GM21825 (cell line): ENCODE results near the gene PLCG2.
"Not testable (repeated sequence)": the region's sequence is repeated elsewhere in the genome, so short reads cannot be mapped to it uniquely, and the experiment has no call there.

Source experiments
- ATAC-seq: cut with Tn5 transposase; IDR thresholded peaks from one replicate; pipeline ENCODE4 v1.9.1; 2021; ENCODE audit warnings: mild to moderate bottlenecking, moderate library complexity; ENCODE audit not compliant: unreplicated experiment

Gene PLCG2

DNA sequence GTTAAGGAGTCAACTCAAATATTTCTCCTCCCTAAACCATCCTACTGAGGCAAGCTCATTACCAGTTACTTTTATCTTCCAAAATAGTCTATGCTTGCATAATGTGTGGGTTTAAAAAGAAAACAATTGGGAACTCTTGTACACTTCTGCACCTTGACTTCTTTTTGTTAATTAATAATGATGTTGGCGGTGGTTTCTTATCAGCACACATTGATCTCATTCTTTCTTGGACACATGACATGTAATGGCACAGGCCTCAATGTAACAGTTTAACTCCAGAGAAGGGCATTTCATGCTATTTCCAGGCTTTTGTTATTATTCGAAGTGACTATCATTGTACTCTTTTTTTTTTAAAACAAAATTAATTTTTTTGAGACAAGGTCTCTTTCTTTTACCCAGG, 7.8 kb downstream of the PLCG2 start:
- no peak for ATAC-seq

DNA sequence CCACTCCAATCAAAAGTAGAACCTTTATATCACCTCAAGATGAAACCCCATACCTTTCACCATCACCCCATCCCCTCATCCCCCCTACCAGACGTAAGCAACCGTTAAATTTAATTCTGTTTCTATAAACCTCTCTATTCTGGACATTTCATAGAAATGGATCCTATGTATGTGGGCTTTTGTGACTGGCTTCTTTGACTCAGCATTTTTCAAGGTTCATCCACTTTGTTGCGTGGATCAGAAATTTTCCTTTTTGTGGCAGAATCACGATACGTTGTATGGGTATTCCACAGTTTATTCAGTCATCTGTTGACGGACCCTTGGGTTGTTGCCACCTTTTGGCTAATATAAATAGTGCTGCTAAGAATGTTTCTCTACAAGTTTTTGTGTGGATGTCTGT, 8.6 kb downstream of the PLCG2 start:
- no peak for ATAC-seq

DNA sequence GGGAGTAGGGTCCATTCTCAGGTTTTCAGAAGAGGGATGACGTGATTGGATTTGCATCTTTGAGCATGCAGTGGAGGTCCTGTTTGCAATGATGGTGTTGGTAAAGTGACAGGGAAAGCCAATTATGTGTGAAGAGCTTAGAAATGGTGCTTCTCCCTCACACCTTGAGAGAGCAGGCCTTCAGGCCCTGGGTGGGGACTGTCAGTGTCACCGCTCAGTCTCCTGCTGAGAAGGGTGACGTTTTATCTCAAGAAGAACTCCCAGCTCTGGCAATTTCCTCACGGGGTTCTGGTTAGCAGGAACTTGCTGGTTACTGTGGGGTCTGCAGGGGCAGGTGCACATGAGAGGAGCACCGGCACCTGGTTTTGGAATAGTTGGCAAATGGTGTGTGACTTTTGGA, 11.2 kb downstream of the PLCG2 start:
- ATAC-seq: no peak

GRCh38 chr16:81790830-81791435, 11.8 kb downstream of the PLCG2 start:
- no peak for ATAC-seq

GRCh38 chr16:81792828-81793227, 13.7 kb downstream of the PLCG2 start:
- ATAC-seq: no peak

- ATAC-seq: no peak
Measured at GRCh38 chr16:81795193-81795592, 16.1 kb downstream of the PLCG2 start.

DNA sequence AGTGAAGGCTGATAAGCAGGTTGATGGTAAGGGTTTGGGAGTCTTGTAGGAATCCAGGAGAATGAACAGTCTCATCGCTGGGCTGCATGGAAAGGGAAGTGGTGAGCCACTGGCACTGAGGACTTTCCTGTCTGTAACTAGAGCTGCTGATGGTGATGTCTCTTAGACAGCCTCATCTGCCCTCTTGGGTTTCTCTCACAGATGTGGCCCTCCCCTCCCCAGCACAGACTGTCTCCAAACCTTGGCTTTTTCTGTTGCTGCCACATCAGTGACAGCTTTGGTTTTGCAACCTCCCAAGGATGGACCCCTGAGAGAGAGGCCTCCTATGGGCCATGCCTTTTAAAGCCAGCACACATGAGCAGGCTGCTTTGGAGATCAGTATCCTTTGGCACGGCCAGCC, 16.9 kb downstream of the PLCG2 start:
- ATAC-seq: no peak

- ATAC-seq: no peak
Measured at GRCh38 chr16:81796583-81797346, 17.7 kb downstream of the PLCG2 start.

GRCh38 chr16:81797443-81797842, 18.4 kb downstream of the PLCG2 start:
- peak; percentile 54 for ATAC-seq

GRCh38 chr16:81798311-81799137, 19.4 kb downstream of the PLCG2 start:
- ATAC-seq: peak; percentile 50

- no peak for ATAC-seq
Measured at GRCh38 chr16:81799138-81799504, 20.0 kb downstream of the PLCG2 start.

DNA sequence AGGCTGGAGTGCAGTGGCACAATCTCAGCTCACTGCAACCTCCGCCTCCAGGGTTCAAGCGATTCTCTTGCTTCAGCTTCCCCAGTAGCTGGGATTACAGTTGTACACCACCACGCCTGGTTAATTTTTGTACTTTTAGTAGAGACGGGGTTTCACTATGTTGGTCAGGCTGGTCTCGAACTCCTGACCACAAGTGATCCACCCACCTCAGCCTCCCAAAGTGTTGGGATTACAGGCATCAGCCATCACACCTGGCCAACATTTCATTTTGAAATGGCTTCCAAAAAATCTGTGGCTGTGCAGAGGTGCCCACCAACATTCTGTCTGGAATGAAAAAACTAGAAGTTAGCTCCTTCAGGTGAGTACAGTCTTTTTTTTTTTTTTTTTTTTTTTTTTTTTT, 22.6 kb downstream of the PLCG2 start:
- not testable (repeated sequence) for ATAC-seq

GRCh38 chr16:81803332-81803731, 24.2 kb downstream of the PLCG2 start:
- ATAC-seq: no peak

DNA sequence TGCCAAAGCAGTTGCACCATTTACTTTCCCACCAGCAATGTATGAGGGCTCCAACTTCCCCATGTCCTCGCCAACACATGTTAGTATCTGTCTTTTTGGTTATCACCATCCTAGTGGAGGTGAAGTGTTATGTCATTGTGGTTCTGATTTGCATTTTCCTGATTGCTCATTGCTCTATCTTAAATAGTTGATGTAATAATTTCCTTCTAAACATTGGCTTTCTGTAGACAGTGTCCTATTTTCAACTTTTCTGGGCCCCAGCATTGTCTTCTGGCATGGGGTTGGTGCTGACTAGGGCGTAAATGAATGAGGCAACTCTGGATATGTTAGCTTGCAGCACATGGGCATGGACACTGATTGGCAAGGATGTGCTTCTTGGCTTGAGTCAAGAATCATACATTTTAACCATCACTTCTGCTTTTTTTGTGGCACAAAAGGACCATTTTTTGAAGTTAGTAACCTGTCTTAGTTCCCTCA, 25.1 kb downstream of the PLCG2 start:
- ATAC-seq: no peak

DNA sequence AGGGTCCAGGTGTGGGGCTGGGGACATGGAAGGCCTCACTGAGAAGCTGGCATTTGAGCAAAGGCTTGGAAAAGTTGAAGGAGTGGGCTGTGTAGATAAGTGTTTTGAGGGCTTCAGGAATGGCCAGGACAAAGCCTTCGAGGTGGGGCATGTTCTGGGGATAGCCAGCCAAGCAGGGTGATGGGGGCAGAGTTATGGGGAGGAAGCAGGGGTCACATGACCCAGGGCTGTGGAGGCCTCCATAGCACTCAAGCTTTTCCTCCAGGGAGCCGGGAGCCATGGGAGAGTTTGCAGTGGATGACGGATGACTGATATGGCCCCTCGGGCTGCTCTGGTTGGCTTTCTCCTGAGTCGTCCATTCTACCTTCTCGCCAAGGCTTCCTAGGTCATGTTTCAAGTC, 27.6 kb downstream of the PLCG2 start:
- ATAC-seq: no peak

DNA sequence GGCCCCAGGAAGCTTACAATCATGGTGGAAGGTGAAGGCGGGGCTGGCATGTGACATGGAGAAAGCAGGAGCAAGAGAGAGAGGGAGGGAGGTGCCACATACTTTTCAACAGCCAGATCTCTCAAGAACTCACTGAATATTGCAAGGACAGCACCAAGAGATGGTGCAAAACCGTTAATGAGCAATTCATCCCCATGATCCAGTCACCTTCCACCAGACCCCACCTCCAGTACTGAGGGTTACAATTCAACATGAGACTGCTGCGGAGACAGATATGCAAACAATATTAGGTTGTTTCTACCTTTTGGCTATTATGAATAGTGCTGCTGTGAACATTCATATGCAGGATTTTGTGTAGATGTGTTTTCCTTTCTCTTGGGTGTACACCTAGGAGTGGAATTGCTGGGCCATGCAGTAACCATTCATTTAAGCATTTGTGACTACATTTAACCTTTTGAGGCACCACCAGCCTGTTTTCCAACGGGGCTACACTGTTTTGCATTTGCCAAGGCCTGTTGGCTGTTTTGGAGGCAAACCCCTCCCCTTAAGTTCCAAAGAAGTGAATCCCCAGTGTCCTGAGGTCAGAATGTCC, 28.8 kb downstream of the PLCG2 start:
- ATAC-seq: no peak

DNA sequence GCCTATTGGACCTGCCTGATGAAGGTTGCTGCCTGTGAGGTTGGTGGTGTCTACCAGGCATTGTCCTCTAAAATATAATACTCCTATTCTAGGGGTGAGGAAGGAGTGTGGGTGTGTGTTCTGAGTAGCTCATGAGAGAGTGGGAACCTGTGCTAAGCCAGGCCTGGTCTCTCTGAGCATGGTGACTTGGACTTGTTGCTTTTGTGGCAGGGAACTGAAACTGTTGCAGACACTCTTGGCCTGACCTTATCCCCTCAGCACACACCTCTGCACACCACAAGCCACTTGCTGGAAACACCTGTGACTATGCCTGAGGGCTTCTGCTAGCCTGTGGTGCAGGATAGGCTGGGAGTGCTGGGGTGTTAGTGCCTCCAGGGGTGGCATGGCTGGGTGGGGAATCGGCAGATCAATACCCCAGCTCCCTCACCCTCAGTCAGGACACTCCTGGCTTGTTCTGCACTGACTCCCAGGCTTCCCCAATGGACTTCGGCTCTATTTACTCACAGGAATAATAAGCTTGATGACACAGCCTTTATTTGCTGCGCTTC, 29.9 kb downstream of the PLCG2 start:
- peak; percentile 68 for ATAC-seq

DNA sequence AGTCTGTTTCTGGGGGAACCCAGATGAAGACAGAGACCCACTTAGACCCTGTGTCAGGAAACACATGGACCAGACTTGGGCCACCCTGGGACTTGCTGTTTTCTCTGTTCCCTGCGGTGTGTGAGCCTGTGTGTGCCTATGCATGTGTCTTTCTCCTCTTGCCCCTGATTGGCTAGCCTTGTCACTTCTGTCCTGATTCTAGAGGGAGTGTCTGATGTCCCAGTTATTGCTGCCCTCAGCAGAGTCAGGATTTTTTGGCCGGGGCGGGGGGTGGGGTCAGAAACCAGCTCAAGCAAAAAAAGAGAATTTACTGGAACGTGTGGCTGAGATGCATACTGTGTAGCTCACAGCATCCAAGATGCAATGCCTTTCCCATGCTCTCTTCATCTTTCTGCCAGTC, 30.5 kb downstream of the PLCG2 start:
- no peak for ATAC-seq

- ATAC-seq: no peak
Measured at GRCh38 chr16:81810361-81810760, 31.3 kb downstream of the PLCG2 start.

DNA sequence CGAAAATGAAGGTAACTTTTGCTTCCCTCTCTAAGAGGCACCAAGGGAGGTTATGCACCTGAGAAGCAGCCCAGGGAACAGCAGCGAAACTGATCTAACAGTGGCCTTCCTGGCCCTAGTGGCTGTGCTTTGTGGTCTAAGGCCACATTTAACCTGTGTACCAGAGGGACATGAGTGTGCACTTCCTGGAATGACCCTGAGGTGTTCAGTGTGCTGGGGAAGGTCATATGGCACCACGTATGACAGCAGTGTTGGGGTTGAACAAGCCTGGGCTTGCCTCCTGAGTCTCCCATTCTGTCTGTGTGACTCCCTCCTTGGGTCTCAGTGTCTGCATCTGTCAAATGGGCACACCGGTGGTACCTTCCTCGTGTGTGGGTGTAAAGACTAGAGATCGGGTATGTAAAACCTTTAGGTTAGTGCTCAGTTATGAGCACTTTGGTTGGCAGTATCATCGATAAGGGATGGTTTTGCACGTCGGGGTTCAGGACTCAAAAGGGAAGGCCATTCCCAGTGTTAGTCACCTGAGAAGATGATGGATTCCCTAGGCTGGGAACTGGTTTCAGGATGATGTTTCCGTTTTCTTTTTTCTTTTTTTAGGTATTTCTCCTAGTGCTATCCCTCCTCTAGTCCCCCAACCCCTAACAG, 31.9 kb downstream of the PLCG2 start:
- peak; percentile 35 for ATAC-seq

- no peak for ATAC-seq
Measured at GRCh38 chr16:81813648-81814047, 34.6 kb downstream of the PLCG2 start.
